Measurements from ENCODE around the gene COL16A1.

DNA sequence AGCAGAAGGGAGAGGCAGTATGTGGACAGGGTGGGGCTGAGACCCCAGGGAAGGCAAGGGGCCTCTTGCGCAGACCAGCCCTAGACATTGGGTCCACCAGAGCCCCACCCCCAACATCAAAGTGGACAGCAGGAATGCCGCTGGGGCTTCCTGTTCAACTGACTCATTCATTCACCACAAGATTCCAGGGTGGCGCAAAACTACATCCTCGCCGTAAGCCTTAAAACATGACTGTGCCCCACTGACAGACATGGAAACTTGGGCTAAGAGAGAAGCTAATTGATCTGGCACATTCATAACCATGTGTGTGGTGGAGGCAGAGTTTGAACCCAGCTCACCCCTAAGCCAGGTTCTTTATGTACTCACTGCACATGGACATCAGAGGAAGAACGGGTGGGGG lies 14.0 kb downstream of the COL16A1 start:
- TF ChIP-seq SP1 (IDR thresholded peaks at IDR 0.05) (no peak), HDGF (IDR thresholded peaks at IDR 0.05; ENCODE audit: borderline replicate concordance) (no peak), ARNT (IDR thresholded peaks at IDR 0.05) (no peak)

All from HEK293T (cell line).